Measurements from ENCODE around the gene RGS17.

RGS17 gene

DNA sequence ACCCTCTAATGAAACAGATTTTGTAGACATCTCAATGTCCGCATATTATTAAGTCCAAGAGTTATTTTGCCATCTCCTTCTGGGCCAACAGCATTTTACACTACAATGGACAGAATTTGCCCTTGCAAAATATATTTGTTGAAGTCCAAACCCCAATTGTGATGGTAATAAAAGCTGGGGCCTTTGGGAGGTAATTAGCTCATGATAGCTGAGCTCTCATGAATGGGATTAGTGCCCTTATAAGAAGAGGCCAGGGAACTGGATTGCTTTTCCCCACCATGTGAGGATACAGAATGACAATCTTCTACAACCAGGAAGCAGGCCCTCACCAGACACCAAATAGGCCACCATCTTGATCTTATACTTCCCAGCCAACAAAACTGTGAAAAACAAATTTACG is 83.7 kb downstream of the RGS17 start:
- H3K9ac ChIP-seq (ENCODE audit: low read depth, low read length, poor library complexity, severe bottlenecking) = no peak overlapping the region
- no peaks in the 10 kb centered on the region for H3K9me2 ChIP-seq (replicated peaks; ENCODE audit: low read depth, low read length)
- H3F3A ChIP-seq (ENCODE audit: low read depth) = no peaks in the 10 kb centered on the region
- H2AFZ ChIP-seq (ENCODE audit: low read length) = no peak overlapping the region
- no peaks in the 10 kb centered on the region for H3K27me3 ChIP-seq (ENCODE audit: insufficient read depth, low read length, poor library complexity, severe bottlenecking)
- H3K4me2 ChIP-seq (ENCODE audit: low read depth, low read length, poor library complexity, severe bottlenecking) = no peak overlapping the region
- no peaks in the 10 kb centered on the region for H3K79me2 ChIP-seq (ENCODE audit: insufficient read depth, low read length)
- H3K4me3 ChIP-seq (ENCODE audit: low read length, poor library complexity, severe bottlenecking) = no peak overlapping the region
- TF ChIP-seq EZH2phosphoT487 (IDR thresholded peaks at IDR 0.05; ENCODE audit: borderline replicate concordance) = no peak
- H3K9me3 ChIP-seq (ENCODE audit: insufficient read depth, low read depth, low read length) = no peaks in the 10 kb centered on the region
- no peaks in the 10 kb centered on the region for H3K4me1 ChIP-seq (ENCODE audit: insufficient read depth, low read length, poor library complexity, severe bottlenecking)
- no peaks in the 10 kb centered on the region for H3K36me3 ChIP-seq (ENCODE audit: insufficient read depth, low read length)
- no peaks in the 10 kb centered on the region for H4K20me1 ChIP-seq (ENCODE audit: insufficient read depth, low read length, poor library complexity, severe bottlenecking)

DNA sequence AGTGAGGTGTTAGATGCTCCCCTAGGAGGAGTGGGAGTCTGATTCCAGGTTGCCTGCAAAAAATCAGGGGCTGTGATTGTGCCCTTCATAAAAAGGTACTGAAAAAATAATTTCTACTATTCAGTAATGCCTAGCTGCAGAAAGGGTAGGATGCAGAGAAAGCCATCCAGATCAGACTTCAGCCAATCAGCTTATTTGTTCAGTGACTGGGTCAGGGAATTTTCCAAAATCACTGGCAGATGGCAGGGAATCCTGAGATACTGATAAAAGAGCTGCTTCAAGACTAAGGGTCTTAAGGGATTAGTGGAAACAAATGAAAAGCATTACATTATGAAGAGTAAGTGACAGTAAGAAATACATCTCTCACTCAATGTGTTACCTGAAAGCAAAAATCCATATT is 85.8 kb downstream of the RGS17 start:
- H3K9me2 ChIP-seq (replicated peaks; ENCODE audit: low read depth, low read length) = no peaks in the 10 kb centered on the region
- H3K4me2 ChIP-seq (ENCODE audit: low read depth, low read length, poor library complexity, severe bottlenecking) = no peak overlapping the region
- H3K9me3 ChIP-seq (ENCODE audit: insufficient read depth, low read depth, low read length) = no peaks in the 10 kb centered on the region
- TF ChIP-seq, protein P1, sequence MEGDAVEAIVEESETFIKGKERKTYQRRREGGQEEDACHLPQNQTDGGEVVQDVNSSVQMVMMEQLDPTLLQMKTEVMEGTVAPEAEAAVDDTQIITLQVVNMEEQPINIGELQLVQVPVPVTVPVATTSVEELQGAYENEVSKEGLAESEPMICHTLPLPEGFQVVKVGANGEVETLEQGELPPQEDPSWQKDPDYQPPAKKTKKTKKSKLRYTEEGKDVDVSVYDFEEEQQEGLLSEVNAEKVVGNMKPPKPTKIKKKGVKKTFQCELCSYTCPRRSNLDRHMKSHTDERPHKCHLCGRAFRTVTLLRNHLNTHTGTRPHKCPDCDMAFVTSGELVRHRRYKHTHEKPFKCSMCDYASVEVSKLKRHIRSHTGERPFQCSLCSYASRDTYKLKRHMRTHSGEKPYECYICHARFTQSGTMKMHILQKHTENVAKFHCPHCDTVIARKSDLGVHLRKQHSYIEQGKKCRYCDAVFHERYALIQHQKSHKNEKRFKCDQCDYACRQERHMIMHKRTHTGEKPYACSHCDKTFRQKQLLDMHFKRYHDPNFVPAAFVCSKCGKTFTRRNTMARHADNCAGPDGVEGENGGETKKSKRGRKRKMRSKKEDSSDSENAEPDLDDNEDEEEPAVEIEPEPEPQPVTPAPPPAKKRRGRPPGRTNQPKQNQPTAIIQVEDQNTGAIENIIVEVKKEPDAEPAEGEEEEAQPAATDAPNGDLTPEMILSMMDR (conservative IDR thresholded peaks at IDR 0.05; ENCODE audit: low read length) = no peak
- no peak for TF ChIP-seq EZH2phosphoT487 (IDR thresholded peaks at IDR 0.05; ENCODE audit: borderline replicate concordance)
- H3K4me3 ChIP-seq (ENCODE audit: low read length, poor library complexity, severe bottlenecking) = no peak overlapping the region
- H3K27me3 ChIP-seq (ENCODE audit: insufficient read depth, low read length, poor library complexity, severe bottlenecking) = no peaks in the 10 kb centered on the region
- H3K9ac ChIP-seq (ENCODE audit: low read depth, low read length, poor library complexity, severe bottlenecking) = no peak overlapping the region
- H3K4me1 ChIP-seq (ENCODE audit: insufficient read depth, low read length, poor library complexity, severe bottlenecking) = no peaks in the 10 kb centered on the region
- no peaks in the 10 kb centered on the region for H4K20me1 ChIP-seq (ENCODE audit: insufficient read depth, low read length, poor library complexity, severe bottlenecking)
- no peaks in the 10 kb centered on the region for H3K36me3 ChIP-seq (ENCODE audit: insufficient read depth, low read length)
- H3K79me2 ChIP-seq (ENCODE audit: insufficient read depth, low read length) = no peaks in the 10 kb centered on the region
- no peak overlapping the region for H2AFZ ChIP-seq (ENCODE audit: low read length)
- H3F3A ChIP-seq (ENCODE audit: low read depth) = no peaks in the 10 kb centered on the region

DNA sequence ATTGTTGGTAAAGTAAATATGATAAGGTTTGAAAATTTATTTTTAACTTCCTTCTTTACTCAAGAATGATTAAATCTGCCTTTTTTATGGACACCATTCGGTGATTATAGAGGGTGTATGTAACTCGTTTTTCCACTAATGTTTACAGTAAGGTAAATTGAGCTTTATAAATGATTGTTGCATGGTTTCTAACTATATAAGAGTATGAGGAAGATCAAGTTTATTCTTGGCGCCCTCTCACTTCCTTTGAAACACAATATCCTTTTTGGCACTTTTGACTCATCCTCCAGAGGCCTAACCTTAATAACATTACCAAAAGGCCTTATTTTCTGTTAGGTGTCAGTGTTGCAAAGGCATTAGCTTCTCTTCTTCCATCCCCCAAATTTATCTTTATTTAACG is 86.8 kb downstream of the RGS17 start:
- Histone ChIP-seq H4K20me1 (ENCODE audit: insufficient read depth, low read length, poor library complexity, severe bottlenecking) (no peaks in the 10 kb centered on the region), H3K27me3 (ENCODE audit: insufficient read depth, low read length, poor library complexity, severe bottlenecking) (no peaks in the 10 kb centered on the region), H3K36me3 (ENCODE audit: insufficient read depth, low read length) (no peaks in the 10 kb centered on the region), H3K4me3 (ENCODE audit: low read length, poor library complexity, severe bottlenecking) (no peak overlapping the region), H3F3A (ENCODE audit: low read depth) (no peaks in the 10 kb centered on the region), H3K9me3 (ENCODE audit: insufficient read depth, low read depth, low read length) (no peaks in the 10 kb centered on the region), H3K79me2 (ENCODE audit: insufficient read depth, low read length) (no peaks in the 10 kb centered on the region), H2AFZ (ENCODE audit: low read length) (no peak overlapping the region), H3K9ac (ENCODE audit: low read depth, low read length, poor library complexity, severe bottlenecking) (no peak overlapping the region), H3K4me1 (ENCODE audit: insufficient read depth, low read length, poor library complexity, severe bottlenecking) (no peaks in the 10 kb centered on the region), H3K4me2 (ENCODE audit: low read depth, low read length, poor library complexity, severe bottlenecking) (no peak overlapping the region), H3K9me2 (replicated peaks; ENCODE audit: low read depth, low read length) (no peaks in the 10 kb centered on the region)
- TF ChIP-seq EZH2phosphoT487 (IDR thresholded peaks at IDR 0.05; ENCODE audit: borderline replicate concordance) = no peak
- TF ChIP-seq, protein P1 (conservative IDR thresholded peaks at IDR 0.05; ENCODE audit: low read length) = no peak

DNA sequence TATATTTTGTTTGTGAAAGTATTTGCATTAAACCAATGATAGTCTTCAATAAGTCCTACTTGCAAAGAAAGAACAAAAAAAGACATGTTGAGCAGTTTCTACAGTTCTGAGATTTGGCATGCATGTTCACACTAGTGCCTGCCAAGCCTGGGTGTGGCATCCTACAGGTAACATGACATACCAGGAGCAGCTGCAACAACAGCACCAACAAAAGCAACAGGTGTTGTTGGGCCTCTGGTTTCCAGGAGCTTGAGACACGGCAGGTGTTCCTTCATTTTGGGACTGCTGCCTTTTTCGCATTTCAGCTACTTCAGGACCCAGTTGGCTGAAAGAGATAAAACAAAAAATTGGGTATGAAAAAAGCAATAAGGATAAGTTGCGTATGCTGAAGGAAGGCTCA is 87.4 kb downstream of the RGS17 start:
- Histone ChIP-seq H3K27me3 (ENCODE audit: insufficient read depth, low read length, poor library complexity, severe bottlenecking) (no peaks in the 10 kb centered on the region), H3K4me1 (ENCODE audit: insufficient read depth, low read length, poor library complexity, severe bottlenecking) (no peaks in the 10 kb centered on the region), H3K36me3 (ENCODE audit: insufficient read depth, low read length) (no peaks in the 10 kb centered on the region), H3K4me2 (ENCODE audit: low read depth, low read length, poor library complexity, severe bottlenecking) (no peak overlapping the region), H3K9ac (ENCODE audit: low read depth, low read length, poor library complexity, severe bottlenecking) (no peak overlapping the region), H3K79me2 (ENCODE audit: insufficient read depth, low read length) (no peaks in the 10 kb centered on the region), H3K9me3 (ENCODE audit: insufficient read depth, low read depth, low read length) (no peaks in the 10 kb centered on the region), H2AFZ (ENCODE audit: low read length) (no peak overlapping the region), H3K4me3 (ENCODE audit: low read length, poor library complexity, severe bottlenecking) (no peak overlapping the region), H3K9me2 (replicated peaks; ENCODE audit: low read depth, low read length) (no peaks in the 10 kb centered on the region), H3F3A (ENCODE audit: low read depth) (no peaks in the 10 kb centered on the region), H4K20me1 (ENCODE audit: insufficient read depth, low read length, poor library complexity, severe bottlenecking) (no peaks in the 10 kb centered on the region)
- TF ChIP-seq, protein P1 (conservative IDR thresholded peaks at IDR 0.05; ENCODE audit: low read length) = no peak
- no peak for TF ChIP-seq EZH2phosphoT487 (IDR thresholded peaks at IDR 0.05; ENCODE audit: borderline replicate concordance)
